ENCODE results near the gene PREX1. TPM values are rescaled to one million over a fixed set of nuclear protein-coding genes. Genes with fewer than 3 reads are reported as not detected.
A peak's percentile ranks its signal among the peaks of the same experiment; 100 is the strongest.

The PREX1 gene
- total RNA-seq, 2 donors from 2014 or later, result 11.5 to 21.7 TPM

- no peak for DNase-seq (ENCODE audit: low spot score)
- H3K4me3 ChIP-seq, result no peak overlapping the region
- H3K27ac ChIP-seq, result no peak overlapping the region
- no peaks in the 10 kb centered on the region for H3K27me3 ChIP-seq
- H3K4me1 ChIP-seq, result peaks cover 0 to 37% of the 10 kb centered on the region in 2 donors
- no peak for TF ChIP-seq CTCF (IDR thresholded peaks at IDR 0.05)
- no peaks in the 10 kb centered on the region for H3K36me3 ChIP-seq
- H3K9me3 ChIP-seq, result no peaks in the 10 kb centered on the region
These were observed 124.1 kb downstream of the PREX1 start for GRCh38 chr20:48703511-48704219.

GRCh38 chr20:48703107-48703506, 124.7 kb downstream of the PREX1 start:
- no peaks in the 10 kb centered on the region for H3K36me3 ChIP-seq
- H3K27me3 ChIP-seq, result no peaks in the 10 kb centered on the region
- no peak for DNase-seq (ENCODE audit: low spot score)
- no peak overlapping the region for H3K27ac ChIP-seq
- H3K9me3 ChIP-seq, result no peaks in the 10 kb centered on the region
- no peak overlapping the region for H3K4me3 ChIP-seq
- no peak for TF ChIP-seq CTCF (IDR thresholded peaks at IDR 0.05)
- peaks cover 0 to 42% of the 10 kb centered on the region in 2 donors for H3K4me1 ChIP-seq

- Histone ChIP-seq H3K36me3 (no peaks in the 10 kb centered on the region), H3K4me3 (no peak overlapping the region), H3K27ac (no peak overlapping the region), H3K4me1 (peaks cover 0 to 47% of the 10 kb centered on the region in 2 donors), H3K27me3 (no peaks in the 10 kb centered on the region), H3K9me3 (no peaks in the 10 kb centered on the region)
- DNase-seq (ENCODE audit: low spot score), result no peak
- TF ChIP-seq CTCF (IDR thresholded peaks at IDR 0.05), result no peak
These were observed 125.3 kb downstream of the PREX1 start for GRCh38 chr20:48702455-48702913.

GRCh38 chr20:48701702-48702101, 126.1 kb downstream of the PREX1 start:
- H3K36me3 ChIP-seq, result no peaks in the 10 kb centered on the region
- TF ChIP-seq CTCF (IDR thresholded peaks at IDR 0.05), result no peak
- no peaks in the 10 kb centered on the region for H3K9me3 ChIP-seq
- no peak overlapping the region for H3K27ac ChIP-seq
- H3K4me3 ChIP-seq, result no peak overlapping the region
- peaks cover 0 to 39% of the 10 kb centered on the region in 2 donors for H3K4me1 ChIP-seq
- H3K27me3 ChIP-seq, result no peaks in the 10 kb centered on the region
- no peak for DNase-seq (ENCODE audit: low spot score)

- Histone ChIP-seq H3K9me3 (no peaks in the 10 kb centered on the region), H3K4me3 (no peak overlapping the region), H3K4me1 (peaks cover 0 to 26% of the 10 kb centered on the region in 2 donors), H3K27ac (peak overlapping the region in 1 of 2 donors; percentile 36), H3K36me3 (no peaks in the 10 kb centered on the region), H3K27me3 (no peaks in the 10 kb centered on the region)
- no peak for DNase-seq (ENCODE audit: low spot score)
- TF ChIP-seq CTCF (IDR thresholded peaks at IDR 0.05), result no peak
These were observed 129.1 kb downstream of the PREX1 start for GRCh38 chr20:48698507-48699267.
